Activated T-cell treated with anti-CD3 and anti-CD28 coated beads, Interleukin-2, amount 50 U/mL, for 72 hours (primary cell): ENCODE measurements around the gene RPL4. TPM values are rescaled to one million over a fixed set of nuclear protein-coding genes. Genes with fewer than 3 reads are reported as not detected.
"Not testable (repeated sequence)": the region's sequence is repeated elsewhere in the genome, so short reads cannot be mapped to it uniquely, and the experiment has no call there.

Experiments
- ATAC-seq, 2 donors: fragments of 150-1000 bp; cut with Tn5 transposase; replicated peaks in 1 of 2; 2 replicates each; pipeline ENCODE4 v1.10.0; 2021; ENCODE audit warnings: moderate library complexity in 2 of 2, mild to moderate bottlenecking in 1 of 2
- DNase-seq, 2 donors: peaks; one replicate each; pipeline ENCODE4 v3.0.0; 2021 to 2022; ENCODE audit warnings: mixed read lengths in 1 of 2
- H3K27ac Mint-ChIP-seq: one replicate; pipeline ENCODE4 v1.8.0; 2022; ENCODE audit warnings: mild to moderate bottlenecking, moderate library complexity, mixed read lengths
- H3K27me3 Mint-ChIP-seq: one replicate; pipeline ENCODE4 v1.8.0; 2022; ENCODE audit warnings: low read depth, mixed read lengths
- H3K36me3 Mint-ChIP-seq, 2 donors: one replicate each; pipeline ENCODE4 v1.8.0; 2022; ENCODE audit warnings: mixed read lengths in 2 of 2, mild to moderate bottlenecking in 1 of 2; ENCODE audit not compliant: insufficient read depth in 2 of 2
- H3K4me1 Mint-ChIP-seq: one replicate; pipeline ENCODE4 v1.8.0; 2022; ENCODE audit warnings: low read depth, mixed read lengths
- H3K4me3 Mint-ChIP-seq, 2 donors: one replicate each; pipeline ENCODE4 v1.8.0; 2022; ENCODE audit warnings: mild to moderate bottlenecking in 2 of 2, mixed read lengths in 2 of 2, moderate library complexity in 2 of 2
- H3K9me3 Mint-ChIP-seq, 2 donors: one replicate each; pipeline ENCODE4 v1.8.0; 2022; ENCODE audit warnings: mixed read lengths in 2 of 2
- total RNA-seq, 2 donors: library from RNA; stranded (reverse); gene quantifications; one replicate each; pipeline ENCODE4 v1.2.3, GENCODE V29; 2022

Gene RPL4
- total RNA-seq, 2 donors from 2014 or later, result 4,175 to 4,250 TPM

- not testable (repeated sequence) for ATAC-seq, H3K27me3 Mint-ChIP-seq, H3K9me3 Mint-ChIP-seq, DNase-seq
- peak overlapping the region; percentile 100 for H3K27ac Mint-ChIP-seq
- peaks cover 75% of the 10 kb centered on the region for H3K4me1 Mint-ChIP-seq
- H3K4me3 Mint-ChIP-seq, result peak overlapping the region; percentile 88 to 98
- peaks cover 23 to 50% of the 10 kb centered on the region in 2 donors for H3K36me3 Mint-ChIP-seq
Measured at GRCh38 chr15:66503041-66503648, 1.5 kb downstream of the RPL4 start.

DNA sequence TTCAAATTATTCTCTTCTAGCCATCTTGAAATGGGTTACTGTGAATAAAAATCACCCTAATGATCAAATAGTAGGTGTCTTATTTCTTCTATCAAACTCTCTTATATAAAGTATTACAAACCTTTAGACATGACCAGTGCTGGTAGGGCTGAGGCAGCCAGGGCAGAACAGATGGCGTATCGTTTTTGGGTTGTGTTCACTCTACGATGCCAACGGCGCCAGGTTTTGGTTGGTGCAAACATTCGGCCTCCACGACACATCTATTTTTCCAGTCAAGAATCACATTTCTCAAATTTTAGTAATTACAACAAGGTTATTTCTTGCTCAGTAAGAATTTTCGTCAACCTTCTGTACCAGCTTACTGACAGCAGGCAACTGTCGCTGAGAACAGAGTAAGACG is 2.2 kb downstream of the RPL4 start:
- peaks cover 73% of the 10 kb centered on the region for H3K4me1 Mint-ChIP-seq
- peak overlapping the region; percentile 100 for H3K27ac Mint-ChIP-seq
- no peaks in the 10 kb centered on the region for H3K9me3 Mint-ChIP-seq
- DNase-seq (no peak), ATAC-seq (no peak)
- H3K27me3 Mint-ChIP-seq, result no peaks in the 10 kb centered on the region
- peaks cover 26 to 54% of the 10 kb centered on the region in 2 donors for H3K36me3 Mint-ChIP-seq
- peak overlapping the region; percentile 88 to 98 for H3K4me3 Mint-ChIP-seq

- not testable (repeated sequence) for ATAC-seq, H3K9me3 Mint-ChIP-seq, DNase-seq, H3K27me3 Mint-ChIP-seq
- Mint-ChIP-seq H3K4me1 (peaks cover 68% of the 10 kb centered on the region), H3K4me3 (peak overlapping the region in 1 of 2 donors; percentile 7), H3K27ac (peak overlapping the region; percentile 62), H3K36me3 (peaks cover 26 to 59% of the 10 kb centered on the region in 2 donors)
Measured at GRCh38 chr15:66500346-66500745, 4.3 kb downstream of the RPL4 start.

- ATAC-seq, result no peak
- no peak for DNase-seq
- H3K4me1 Mint-ChIP-seq, result peaks cover 77% of the 10 kb centered on the region
- peak overlapping the region; percentile 97 for H3K27ac Mint-ChIP-seq
- no peaks in the 10 kb centered on the region for H3K9me3 Mint-ChIP-seq
- H3K27me3 Mint-ChIP-seq, result no peaks in the 10 kb centered on the region
- H3K36me3 Mint-ChIP-seq, result peaks cover 19 to 55% of the 10 kb centered on the region in 2 donors
- H3K4me3 Mint-ChIP-seq, result peak overlapping the region in 1 of 2 donors; percentile 93
Measured at GRCh38 chr15:66498501-66499386, 5.9 kb downstream of the RPL4 start.

DNA sequence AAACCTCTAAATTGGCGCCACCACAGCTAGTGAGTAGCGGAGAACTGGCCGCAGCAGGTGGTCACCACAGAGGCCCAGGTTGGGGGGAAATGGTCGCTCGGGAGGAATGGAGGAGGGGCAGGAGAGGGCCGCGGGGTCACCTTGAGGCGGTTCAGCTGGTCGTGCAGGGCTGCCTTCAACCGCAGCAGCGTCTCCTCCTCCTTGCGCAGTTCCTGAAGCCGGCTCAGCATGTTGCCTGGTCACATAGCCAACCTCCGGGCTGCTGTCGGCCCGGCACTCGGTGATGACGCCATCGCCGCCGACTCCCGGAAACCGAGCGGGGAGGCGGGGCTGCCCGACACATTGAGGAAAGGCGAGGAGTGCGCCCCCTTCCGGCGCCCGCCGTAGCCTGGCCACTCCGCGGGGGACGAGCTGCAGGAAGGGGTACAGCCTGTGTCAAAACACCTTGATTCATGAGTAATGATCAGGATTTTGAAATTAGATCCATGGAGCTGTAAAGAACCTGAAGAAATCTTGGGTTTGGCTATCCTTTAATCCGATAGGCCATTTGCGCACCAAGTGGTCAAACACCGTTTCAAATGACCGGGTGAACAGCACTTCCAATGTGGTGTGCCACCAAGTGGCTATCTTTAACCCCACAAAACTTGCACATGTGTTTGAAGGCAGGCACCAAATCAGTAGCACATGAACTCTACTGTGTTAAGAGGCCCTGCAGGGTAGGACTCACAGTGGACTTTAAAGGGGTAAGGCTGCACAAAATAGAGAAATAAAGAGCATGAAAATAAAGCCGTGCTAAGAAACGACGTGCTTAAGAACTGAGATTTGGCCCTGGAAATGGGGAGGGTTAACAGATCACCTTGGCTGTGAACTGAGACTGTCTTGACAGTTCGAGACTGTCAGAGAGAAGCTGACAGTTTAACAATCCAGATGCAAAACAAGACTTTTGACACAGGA is 6.9 kb downstream of the RPL4 start, which contains the start of gene SNAPC5:
Gene SNAPC5 (minus strand): TSS at position 261 of the 954 bp plus-strand sequence. CDS start 31 bp downstream, at position 230.
- Mint-ChIP-seq H3K27ac (peak within 1 kb of the TSS; percentile 97), H3K36me3 (peaks cover 15 to 53% of the 10 kb centered on the region in 2 donors), H3K9me3 (no peaks in the 10 kb centered on the region), H3K4me1 (peaks cover 70% of the 10 kb centered on the region), H3K4me3 (peak within 1 kb of the TSS; percentile 93 to 95), H3K27me3 (no peaks in the 10 kb centered on the region)
- ATAC-seq, result peak; percentile 86 to 93
- DNase-seq, result peak; percentile 98 to 99

DNA sequence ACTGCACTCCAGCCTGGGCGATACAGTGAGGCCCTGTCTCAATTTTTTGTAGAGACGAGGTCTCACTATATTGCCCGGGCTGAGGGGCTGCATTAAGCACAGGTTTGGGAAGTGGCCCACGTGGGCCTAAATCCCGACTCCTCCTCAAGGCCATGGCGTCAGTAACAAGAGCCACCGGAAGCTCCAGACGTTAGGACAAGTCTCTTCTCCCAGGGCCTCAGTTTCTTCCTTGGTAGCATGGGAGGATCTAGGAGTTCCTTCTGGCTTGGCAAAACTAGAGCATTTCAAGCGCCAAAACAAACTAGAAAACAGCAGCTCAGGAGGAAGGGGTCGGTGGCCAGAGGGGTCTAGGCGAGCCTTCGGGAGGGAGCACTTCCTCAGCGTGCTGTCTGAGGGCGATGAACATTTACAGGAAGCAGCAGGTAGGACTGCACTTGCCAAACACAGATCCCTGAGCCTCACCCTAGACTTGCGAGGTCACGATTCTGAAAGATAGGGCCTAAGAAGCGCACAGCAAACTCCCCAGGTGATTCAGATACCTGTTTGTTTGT is 7.6 kb downstream of the RPL4 start:
- Mint-ChIP-seq H3K9me3 (no peaks in the 10 kb centered on the region), H3K36me3 (peaks cover 14 to 46% of the 10 kb centered on the region in 2 donors), H3K27ac (peak overlapping the region; percentile 97), H3K4me3 (peak overlapping the region; percentile 93 to 95), H3K27me3 (no peaks in the 10 kb centered on the region), H3K4me1 (peaks cover 62% of the 10 kb centered on the region)
- DNase-seq (no peak), ATAC-seq (peak; percentile 34 to 37)

- Mint-ChIP-seq H3K4me3 (no peak overlapping the region), H3K27ac (peak overlapping the region; percentile 83), H3K9me3 (no peaks in the 10 kb centered on the region), H3K36me3 (peaks cover 5 to 25% of the 10 kb centered on the region in 2 donors), H3K4me1 (peaks cover 41% of the 10 kb centered on the region), H3K27me3 (no peaks in the 10 kb centered on the region)
- ATAC-seq (no peak), DNase-seq (no peak)
Measured at GRCh38 chr15:66494262-66494661, 10.4 kb downstream of the RPL4 start.

DNA sequence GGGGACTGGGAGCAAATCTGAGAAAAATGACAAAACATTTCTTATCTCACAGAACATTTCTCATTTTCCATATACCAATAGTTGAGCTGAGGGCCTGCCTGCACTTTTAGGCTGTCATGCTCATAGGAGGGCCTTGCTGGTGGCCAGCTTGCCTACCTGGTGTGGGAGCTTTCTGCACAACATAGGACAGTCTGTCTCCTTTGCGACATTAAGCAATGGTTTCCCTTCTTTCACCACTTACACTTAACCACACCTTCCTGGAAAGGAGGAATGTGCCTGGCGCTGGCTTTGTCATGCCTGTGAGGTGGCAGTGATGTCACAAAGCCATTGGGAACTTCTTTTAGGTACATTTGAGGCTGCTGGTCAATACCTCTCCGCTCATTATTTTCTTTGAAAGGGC is 12.8 kb downstream of the RPL4 start:
- peaks cover 23% of the 10 kb centered on the region for H3K4me1 Mint-ChIP-seq
- H3K27me3 Mint-ChIP-seq, result no peaks in the 10 kb centered on the region
- H3K9me3 Mint-ChIP-seq, result no peaks in the 10 kb centered on the region
- peaks cover 2 to 17% of the 10 kb centered on the region in 2 donors for H3K36me3 Mint-ChIP-seq
- ATAC-seq (no peak), DNase-seq (no peak)
- H3K4me3 Mint-ChIP-seq, result no peak overlapping the region
- H3K27ac Mint-ChIP-seq, result peak overlapping the region; percentile 11

DNA sequence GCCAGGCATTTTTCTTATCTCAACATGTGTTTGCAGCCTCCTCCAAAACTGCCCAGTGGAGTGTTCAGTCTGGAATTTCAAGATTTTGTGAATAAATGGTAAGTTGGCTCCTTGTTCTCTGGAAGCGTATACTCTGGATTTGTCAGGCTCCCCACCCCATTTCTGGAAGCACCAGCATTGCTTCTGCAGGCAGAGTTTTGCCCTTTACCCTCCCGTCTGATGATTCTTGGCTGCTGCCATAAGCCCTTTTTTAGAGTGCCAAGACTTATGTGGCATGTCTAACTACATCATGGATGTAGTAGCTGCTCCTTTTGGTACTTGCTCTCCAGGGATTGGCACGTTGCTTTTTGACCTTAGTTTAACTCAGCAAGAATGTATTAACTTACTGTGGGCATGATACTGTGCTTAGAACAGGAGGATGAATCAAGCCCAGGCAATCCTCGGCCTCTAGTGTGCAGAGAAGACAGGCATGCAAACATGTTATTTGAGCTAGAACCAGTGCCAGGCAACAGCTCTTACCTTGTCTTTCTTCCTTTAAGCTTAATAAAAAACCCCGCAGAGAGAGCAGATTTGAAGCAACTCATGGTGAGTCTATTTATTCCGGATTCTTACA is 15.4 kb downstream of the RPL4 start:
- H3K4me1 Mint-ChIP-seq, result peaks cover 4% of the 10 kb centered on the region
- no peaks in the 10 kb centered on the region for H3K27me3 Mint-ChIP-seq
- H3K9me3 Mint-ChIP-seq, result no peaks in the 10 kb centered on the region
- H3K36me3 Mint-ChIP-seq, result peaks cover 3 to 15% of the 10 kb centered on the region in 2 donors
- peak overlapping the region; percentile 39 for H3K27ac Mint-ChIP-seq
- DNase-seq (no peak), ATAC-seq (no peak)
- no peak overlapping the region for H3K4me3 Mint-ChIP-seq

DNA sequence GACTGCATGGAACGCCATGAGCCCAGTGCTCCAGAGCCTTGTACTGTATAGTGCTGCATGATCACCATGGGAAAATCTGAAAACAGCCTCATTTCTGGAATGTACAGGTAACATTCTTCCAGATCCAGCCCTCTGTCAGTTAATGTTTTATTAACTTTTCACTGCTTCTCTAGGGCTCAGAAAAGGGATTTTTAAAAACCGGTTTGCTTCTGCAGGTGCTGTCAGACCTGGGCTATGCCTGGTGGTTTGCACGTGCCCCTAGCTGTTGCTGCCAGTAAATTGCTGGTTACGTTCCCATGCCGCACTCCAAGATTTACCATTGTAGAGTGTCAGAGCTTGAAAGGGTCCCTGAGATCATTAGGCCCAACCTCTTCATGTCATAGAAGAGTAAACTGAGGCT is 16.1 kb downstream of the RPL4 start:
- Mint-ChIP-seq H3K9me3 (no peaks in the 10 kb centered on the region), H3K27ac (no peak overlapping the region), H3K36me3 (peaks cover 2 to 12% of the 10 kb centered on the region in 2 donors)

GRCh38 chr15:66486887-66487286 is 17.8 kb downstream of the RPL4 start:
- DNase-seq (no peak), ATAC-seq (no peak)
- no peak overlapping the region for H3K4me3 Mint-ChIP-seq
- H3K4me1 Mint-ChIP-seq, result no peaks in the 10 kb centered on the region
- H3K36me3 Mint-ChIP-seq, result peaks cover 4 to 11% of the 10 kb centered on the region in 2 donors
- no peak overlapping the region for H3K27ac Mint-ChIP-seq
- no peaks in the 10 kb centered on the region for H3K27me3 Mint-ChIP-seq
- no peaks in the 10 kb centered on the region for H3K9me3 Mint-ChIP-seq

More for the DNA sequence above, 16.1 kb downstream of the RPL4 start:
- Mint-ChIP-seq H3K4me1 (no peaks in the 10 kb centered on the region), H3K27me3 (no peaks in the 10 kb centered on the region), H3K4me3 (no peak overlapping the region)
- DNase-seq, result no peak
- ATAC-seq, result no peak

DNA sequence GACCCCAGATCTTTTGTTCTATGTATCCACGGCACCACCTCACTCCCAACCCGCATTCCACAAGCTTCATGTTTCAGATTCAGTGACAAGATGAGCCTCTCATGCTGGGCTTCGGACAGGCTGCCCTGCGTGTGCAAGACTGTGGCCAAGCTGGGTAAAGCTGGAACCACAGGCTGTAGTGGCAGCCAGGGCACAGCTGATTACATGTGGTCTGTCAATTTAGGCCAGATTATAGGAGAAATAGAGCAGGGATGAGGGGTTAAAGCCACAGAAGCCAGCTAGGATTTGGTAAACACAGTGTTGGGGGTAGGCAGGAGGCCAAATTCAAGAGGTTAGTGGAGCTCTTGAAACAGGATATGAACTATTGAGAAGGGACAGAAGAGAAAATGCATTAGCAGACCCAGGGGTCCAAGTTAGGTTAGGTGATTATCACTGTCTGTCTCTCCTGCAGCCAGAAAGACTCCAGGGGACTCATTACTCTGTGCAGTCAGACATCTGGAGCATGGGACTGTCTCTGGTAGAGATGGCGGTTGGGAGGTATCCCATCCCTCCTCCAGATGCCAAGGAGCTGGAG is 20.0 kb downstream of the RPL4 start:
- Mint-ChIP-seq H3K4me3 (no peak overlapping the region), H3K9me3 (no peaks in the 10 kb centered on the region), H3K36me3 (peaks cover 8 to 14% of the 10 kb centered on the region in 2 donors), H3K27me3 (no peaks in the 10 kb centered on the region), H3K4me1 (peaks cover 5% of the 10 kb centered on the region), H3K27ac (peak overlapping the region; percentile 27)
- ATAC-seq, result no peak
- no peak for DNase-seq
